Osteocyte (in vitro differentiated cells): ENCODE measurements around the gene RBM6. TPM values are rescaled to one million over a fixed set of nuclear protein-coding genes. Genes with fewer than 3 reads are reported as not detected.

Experiments used
- DNase-seq: peaks from one replicate; pipeline ENCODE4 v3.0.0; 2021; ENCODE audit warnings: mixed read lengths; ENCODE audit not compliant: unreplicated experiment; ENCODE audit errors: extremely low spot score
- H3K27ac Mint-ChIP-seq: one replicate; pipeline ENCODE4 v1.8.0; 2021; ENCODE audit warnings: mild to moderate bottlenecking, mixed read lengths; ENCODE audit not compliant: unreplicated experiment
- H3K27me3 Mint-ChIP-seq: one replicate; pipeline ENCODE4 v1.8.0; 2021; ENCODE audit warnings: mixed read lengths; ENCODE audit not compliant: unreplicated experiment
- H3K36me3 Mint-ChIP-seq: one replicate; pipeline ENCODE4 v1.8.0; 2021; ENCODE audit warnings: mixed read lengths; ENCODE audit not compliant: unreplicated experiment
- H3K4me1 Mint-ChIP-seq: one replicate; pipeline ENCODE4 v1.8.0; 2021; ENCODE audit warnings: mixed read lengths; ENCODE audit not compliant: unreplicated experiment
- H3K4me3 Mint-ChIP-seq: one replicate; pipeline ENCODE4 v1.8.0; 2021; ENCODE audit warnings: mild to moderate bottlenecking, moderate library complexity, mixed read lengths; ENCODE audit not compliant: unreplicated experiment
- H3K9me3 Mint-ChIP-seq: one replicate; pipeline ENCODE4 v1.8.0; 2021; ENCODE audit warnings: mixed read lengths; ENCODE audit not compliant: unreplicated experiment
- CTCF ChIP-seq: fragments of 200-600 bp; sonication (generic); IDR thresholded peaks from 2 replicates; pipeline ENCODE4 v1.5.0; 2021; ENCODE audit warnings: antibody characterized with exemption, mild to moderate bottlenecking, moderate library complexity
- total RNA-seq: library from RNA; stranded (reverse); gene quantifications from 2 replicates; pipeline ENCODE4 v1.2.1, GENCODE V29; 2021

RBM6 gene
- total RNA-seq, 1 donor from 2014 or later: 91.5 TPM

- Mint-ChIP-seq H3K4me1 (peaks cover 7% of the 10 kb centered on the region), H3K36me3 (no peaks in the 10 kb centered on the region), H3K27me3 (no peaks in the 10 kb centered on the region), H3K4me3 (no peak overlapping the region), H3K27ac (no peak overlapping the region), H3K9me3 (no peaks in the 10 kb centered on the region)
- DNase-seq: no peak
- no peak for TF ChIP-seq CTCF
Observed at GRCh38 chr3:49899815-49900214, 40.1 kb upstream of the RBM6 start.

- Mint-ChIP-seq H3K36me3 (no peaks in the 10 kb centered on the region), H3K4me1 (peaks cover 8% of the 10 kb centered on the region), H3K4me3 (no peak overlapping the region), H3K27ac (no peak overlapping the region), H3K9me3 (no peaks in the 10 kb centered on the region), H3K27me3 (no peaks in the 10 kb centered on the region)
- no peak for TF ChIP-seq CTCF
- no peak for DNase-seq
Observed at GRCh38 chr3:49900491-49901153, 39.3 kb upstream of the RBM6 start.

GRCh38 chr3:49901366-49902339 lies 38.3 kb upstream of the RBM6 start:
- Mint-ChIP-seq H3K36me3 (no peaks in the 10 kb centered on the region), H3K27ac (no peak overlapping the region), H3K9me3 (no peaks in the 10 kb centered on the region), H3K4me1 (peaks cover 14% of the 10 kb centered on the region), H3K27me3 (no peaks in the 10 kb centered on the region), H3K4me3 (no peak overlapping the region)
- no peak for DNase-seq
- TF ChIP-seq CTCF: no peak

GRCh38 chr3:49902511-49903345 lies 37.2 kb upstream of the RBM6 start:
- TF ChIP-seq CTCF: no peak
- Mint-ChIP-seq H3K4me1 (peaks cover 14% of the 10 kb centered on the region), H3K4me3 (no peak overlapping the region), H3K36me3 (no peaks in the 10 kb centered on the region), H3K27ac (no peak overlapping the region), H3K9me3 (no peaks in the 10 kb centered on the region), H3K27me3 (no peaks in the 10 kb centered on the region)
- DNase-seq: no peak
